Heart right ventricle (tissue), 16 donors: ENCODE data around the gene DCUN1D3. TPM values are rescaled to one million over a fixed set of nuclear protein-coding genes. Genes with fewer than 3 reads are reported as not detected.
A peak's percentile ranks its signal among the peaks of the same experiment; 100 is the strongest.
"Not testable (repeated sequence)": the region's sequence is repeated elsewhere in the genome, so short reads cannot be mapped to it uniquely, and the experiment has no call there.

ENCODE experiments used
- ATAC-seq, 8 donors: fragments of 200-7000 bp; cut with Tn5 transposase; one replicate each; pipeline ENCODE4 v1.9.1; 2020; ENCODE audit warnings: mild to moderate bottlenecking in 8 of 8, moderate library complexity in 8 of 8, moderate number of reproducible peaks in 1 of 8
- DNase-seq, 2 donors: peaks; one replicate each; pipeline ENCODE4 v3.0.0-alpha.2; 2020
- H3K27ac ChIP-seq, 10 donors: fragments of 200-600 bp; sonication (generic) in 2 of 10; one replicate each; pipeline versions ENCODE4 v1.5.0 to v1.8.0; 2020 to 2022; ENCODE audit warnings: mild to moderate bottlenecking in 3 of 10
- H3K27me3 ChIP-seq, 7 donors: fragments of 200-600 bp; one replicate each; pipeline ENCODE4 v1.8.0; 2021 to 2022; ENCODE audit warnings: mild to moderate bottlenecking in 2 of 7
- H3K36me3 ChIP-seq, 9 donors: fragments of 200-600 bp; sonication (generic) in 1 of 9; one replicate each; pipeline versions ENCODE4 v1.5.0 to v1.8.0; 2020 to 2022; ENCODE audit warnings: mild to moderate bottlenecking in 2 of 9
- H3K4me1 ChIP-seq, 9 donors: fragments of 200-600 bp; sonication (generic) in 1 of 9; one replicate each; pipeline versions ENCODE4 v1.5.0 to v1.8.0; 2020 to 2022; ENCODE audit warnings: mild to moderate bottlenecking in 4 of 9
- H3K4me3 ChIP-seq, 10 donors: fragments of 200-600 bp; sonication (generic) in 2 of 10; one replicate each; pipeline versions ENCODE4 v1.5.0 to v1.8.0; 2020 to 2022; ENCODE audit warnings: mild to moderate bottlenecking in 7 of 10, moderate library complexity in 2 of 10
- H3K9me3 ChIP-seq, 11 donors: fragments of 200-600 bp in 10 of 11; sonication (generic) in 2 of 11; one replicate each; pipeline versions ENCODE4 v1.5.0 to v1.8.0; 2013 to 2022; ENCODE audit warnings: mild to moderate bottlenecking in 2 of 11, control low read depth in 1 of 11, moderate library complexity in 1 of 11
- WGBS, 2 donors: extraction: QIAGEN DNeasy Blood & Tissue Kit; methylation state at CpG; one replicate each; pipeline ENCODE4 v1.1.7; 2013; ENCODE audit warnings: inconsistent platforms in 1 of 2; 5-methylcytosine and 5-hydroxymethylcytosine counted together
- intact Hi-C, 10 donors: fragments of 100-400 bp; cut with DNase I; formaldehyde crosslinking; loops; one replicate each; pipeline versions ENCODE4 v1.11.1 to v1.14.2; 2022
- polyA plus RNA-seq, 2 donors: library from polyadenylated mRNA; stranded (reverse); fragments of 200-250 nt; gene quantifications; one replicate each; pipeline ENCODE4 v1.2.3, GENCODE V29; 2013
- total RNA-seq, 10 donors: library from RNA; stranded (reverse); fragmentation: NEBNext Ultra II Directional in 3 of 10; extraction: Animal tissue kit (Norgen Biotek cat#: 25700) in 3 of 10; gene quantifications; one replicate each; pipeline versions ENCODE4 v1.2.1 to v1.2.4, GENCODE V29; 2021 to 2023
- TF ChIP-seq, protein P1 (sequence below), 9 donors: fragments of 200-600 bp; sonication (generic) in 2 of 9; IDR thresholded peaks; one replicate each; pipeline versions ENCODE4 v1.5.0 to v1.8.0; 2021 to 2022; ENCODE audit warnings: antibody characterized with exemption in 9 of 9, mild to moderate bottlenecking in 5 of 9, moderate library complexity in 1 of 9
- donor health status: Arrhythmogenic right ventricular cardiomyopathy.
- donor health status: ischemic (EF 13 %, LVEDD 7.1; RV severe dilation, severe dysfunction).
- donor health status: healthy with polysubstance abuse.
- donor health status: DM: no; HTN: yes; CAD: no.
- donor health status: DM: no; HTN: no; CAD: no.
- donor health status: ischemic (EF 25% LVEDD 6.9; RV normal size, moderate dysfunction).
- donor health status: ischemic (EF 25% LVEDD 5.7; RV mildly dilated, moderate dysfunction).
- donor health status: healthy.
- donor health status: DM: yes; HTN: yes; CAD: no.
- donor health status: Ischemic cardiomyopathy.
- donor health status: ischemic (EF 35%, LVEDD 5.7; RV mildly dilated, moderate dysfunction).
- donor health status: nonischemic (EF 11% LVEDD 7.7; RV severe dilation, severe dysfunction).
- donor health status: DM: yes; HTN: yes; CAD: no.
- donor health status: PGD.
- donor health status: ischemic (EF 29% LVEDD 5.4; RV normal size, mild dysfunction).
- donor health status: nonischemic (EF 23%, LVEDD 6.1; RV moderate dilation, normal function).

The DCUN1D3 gene
- total and polyA plus RNA-seq, 12 donors, result 3.4 to 32.6 (median 9.4) TPM

DNA sequence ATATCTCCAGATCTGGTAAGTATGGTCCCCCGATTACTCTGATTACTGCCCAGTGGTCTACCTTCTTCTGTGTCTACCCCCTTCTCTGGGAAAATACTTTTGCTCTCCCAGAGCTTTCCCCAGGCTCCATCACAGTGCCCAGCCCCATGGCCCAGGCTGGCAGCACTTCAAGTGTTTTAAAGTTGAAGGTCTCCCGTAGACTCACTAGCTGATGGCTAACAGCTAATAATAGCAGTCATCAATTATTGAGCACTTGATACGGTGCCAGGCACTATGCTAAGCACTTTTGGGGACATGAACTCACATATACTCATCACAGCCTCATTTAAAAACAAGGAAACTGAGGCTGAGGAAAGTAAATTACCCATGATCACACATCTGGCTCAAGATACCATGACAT lies 33.4 kb downstream of the DCUN1D3 start:
- intact Hi-C loops, result loop anchor here in 3 of 10 donors (5.0 kb wide), 1 partner anchor 36 kb away; the partner anchor contains the start of genes DCUN1D3 (in 3 of the 3) and LYRM1 (in 3 of the 3)
- H3K36me3 ChIP-seq, result peaks cover 0 to 9% (median 0%) of the 10 kb centered on the region in 9 donors
- H3K4me3 ChIP-seq, result no peak overlapping the region
- peaks cover 25 to 83% (median 78%) of the 10 kb centered on the region in 9 donors for H3K4me1 ChIP-seq
- 49 to 67% methylated on average over 3 of the region's 3 CpGs for WGBS, 2 donors
- H3K9me3 ChIP-seq, result no peaks in the 10 kb centered on the region
- H3K27me3 ChIP-seq, result no peaks in the 10 kb centered on the region
- ATAC-seq (peak in 3 of 8 donors; percentile 42 to 76 (median 55)), DNase-seq (no peak)
- H3K27ac ChIP-seq, result peak overlapping the region in 8 of 10 donors; percentile 45 to 80 (median 65)
- TF ChIP-seq, protein P1, sequence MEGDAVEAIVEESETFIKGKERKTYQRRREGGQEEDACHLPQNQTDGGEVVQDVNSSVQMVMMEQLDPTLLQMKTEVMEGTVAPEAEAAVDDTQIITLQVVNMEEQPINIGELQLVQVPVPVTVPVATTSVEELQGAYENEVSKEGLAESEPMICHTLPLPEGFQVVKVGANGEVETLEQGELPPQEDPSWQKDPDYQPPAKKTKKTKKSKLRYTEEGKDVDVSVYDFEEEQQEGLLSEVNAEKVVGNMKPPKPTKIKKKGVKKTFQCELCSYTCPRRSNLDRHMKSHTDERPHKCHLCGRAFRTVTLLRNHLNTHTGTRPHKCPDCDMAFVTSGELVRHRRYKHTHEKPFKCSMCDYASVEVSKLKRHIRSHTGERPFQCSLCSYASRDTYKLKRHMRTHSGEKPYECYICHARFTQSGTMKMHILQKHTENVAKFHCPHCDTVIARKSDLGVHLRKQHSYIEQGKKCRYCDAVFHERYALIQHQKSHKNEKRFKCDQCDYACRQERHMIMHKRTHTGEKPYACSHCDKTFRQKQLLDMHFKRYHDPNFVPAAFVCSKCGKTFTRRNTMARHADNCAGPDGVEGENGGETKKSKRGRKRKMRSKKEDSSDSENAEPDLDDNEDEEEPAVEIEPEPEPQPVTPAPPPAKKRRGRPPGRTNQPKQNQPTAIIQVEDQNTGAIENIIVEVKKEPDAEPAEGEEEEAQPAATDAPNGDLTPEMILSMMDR (IDR thresholded peaks at IDR 0.05), result no peak

DNA sequence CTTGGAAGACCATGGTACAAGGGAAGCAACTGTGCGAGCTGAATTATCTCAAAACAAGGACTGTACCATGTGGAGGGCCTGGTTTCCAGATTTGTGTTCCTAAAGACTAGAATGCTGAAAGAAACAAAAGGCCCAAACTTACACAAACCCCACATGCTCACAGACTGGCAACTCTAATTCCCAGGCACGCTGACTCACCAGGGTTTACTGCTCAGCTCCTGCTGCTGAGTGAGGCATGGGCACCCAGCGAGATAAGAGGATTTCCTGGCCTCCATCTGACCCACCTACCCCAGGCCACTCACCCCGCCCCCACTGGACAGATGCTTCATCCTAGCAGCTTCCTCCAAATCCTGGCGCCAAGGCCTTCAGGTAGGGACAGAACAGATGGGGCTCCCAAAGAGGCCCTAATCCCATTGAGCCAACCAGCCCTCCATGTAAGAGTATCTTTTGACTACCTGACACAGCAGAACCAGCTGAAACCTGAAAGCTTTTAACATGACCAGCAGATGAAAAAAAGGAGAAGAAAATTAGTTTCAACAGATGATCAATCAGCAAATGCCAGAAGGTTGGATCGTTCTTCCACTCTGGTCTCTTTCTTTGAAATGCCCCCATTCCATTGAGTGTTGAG lies 33.9 kb downstream of the DCUN1D3 start:
- Histone ChIP-seq H3K27me3 (no peaks in the 10 kb centered on the region), H3K4me1 (peaks cover 25 to 83% (median 78%) of the 10 kb centered on the region in 9 donors), H3K9me3 (no peaks in the 10 kb centered on the region), H3K27ac (peak overlapping the region; percentile 11 to 80 (median 58)), H3K4me3 (no peak overlapping the region), H3K36me3 (peaks cover 0 to 14% (median 0%) of the 10 kb centered on the region in 9 donors)
- DNase-seq, result peak; percentile 29 to 34
- intact Hi-C loops, result loop anchor here in 3 of 10 donors (5.0 kb wide), 1 partner anchor 36 kb away; the partner anchor contains the start of genes DCUN1D3 (in 3 of the 3) and LYRM1 (in 3 of the 3)
- WGBS, 2 donors, result 51 to 64% methylated on average over 6 of the region's 6 CpGs
- ATAC-seq, result peak in 7 of 8 donors; percentile 12 to 66 (median 50)
- TF ChIP-seq, protein P1 (IDR thresholded peaks at IDR 0.05), result no peak

DNA sequence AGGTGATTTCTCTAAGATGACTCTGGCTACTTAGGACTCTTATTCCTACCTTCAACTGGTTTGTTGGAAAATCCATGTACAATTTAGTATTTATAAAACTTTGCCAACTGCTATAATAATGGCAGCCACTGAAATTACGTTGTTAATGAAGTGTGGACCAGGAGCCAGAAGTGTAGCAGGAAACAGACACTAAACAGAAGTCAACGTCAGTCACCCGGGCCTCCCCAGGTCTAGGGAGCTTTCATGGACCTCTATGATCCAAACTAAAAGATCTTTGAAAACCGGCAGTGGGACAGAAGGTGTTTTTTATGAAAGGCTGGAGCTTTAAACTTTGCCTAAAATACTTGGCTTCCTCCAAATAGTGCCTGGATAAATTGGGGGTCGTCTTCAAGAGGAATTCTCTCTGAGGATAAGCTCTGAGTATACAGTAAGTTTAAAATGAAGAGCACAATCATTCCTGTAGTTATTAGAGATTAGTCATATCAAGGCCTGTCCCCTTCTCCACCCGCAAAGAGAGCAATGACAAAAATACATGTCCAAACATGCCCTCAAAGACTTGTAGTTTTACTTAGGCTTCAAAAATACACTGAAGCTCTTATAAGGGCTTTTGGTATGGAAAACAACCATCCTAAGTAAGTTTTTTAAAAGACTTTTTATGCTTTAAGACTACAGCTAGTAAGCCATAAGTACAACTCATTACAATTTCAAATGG lies 34.6 kb downstream of the DCUN1D3 start:
- TF ChIP-seq, protein P1 (IDR thresholded peaks at IDR 0.05), result no peak
- no peak for DNase-seq
- no peak overlapping the region for H3K4me3 ChIP-seq
- intact Hi-C loops, result loop anchor here in 3 of 10 donors (5.0 kb wide), 1 partner anchor 37 kb away; the partner anchor contains the start of genes DCUN1D3 (in 3 of the 3) and LYRM1 (in 3 of the 3)
- H3K36me3 ChIP-seq, result peaks cover 0 to 21% (median 0%) of the 10 kb centered on the region in 9 donors
- no peak for ATAC-seq
- no peaks in the 10 kb centered on the region for H3K9me3 ChIP-seq
- H3K27ac ChIP-seq, result peak overlapping the region; percentile 11 to 80 (median 58)
- H3K4me1 ChIP-seq, result peaks cover 23 to 83% (median 78%) of the 10 kb centered on the region in 9 donors
- WGBS, 2 donors, result 27 to 42% methylated on average over 6 of the region's 6 CpGs
- no peaks in the 10 kb centered on the region for H3K27me3 ChIP-seq

DNA sequence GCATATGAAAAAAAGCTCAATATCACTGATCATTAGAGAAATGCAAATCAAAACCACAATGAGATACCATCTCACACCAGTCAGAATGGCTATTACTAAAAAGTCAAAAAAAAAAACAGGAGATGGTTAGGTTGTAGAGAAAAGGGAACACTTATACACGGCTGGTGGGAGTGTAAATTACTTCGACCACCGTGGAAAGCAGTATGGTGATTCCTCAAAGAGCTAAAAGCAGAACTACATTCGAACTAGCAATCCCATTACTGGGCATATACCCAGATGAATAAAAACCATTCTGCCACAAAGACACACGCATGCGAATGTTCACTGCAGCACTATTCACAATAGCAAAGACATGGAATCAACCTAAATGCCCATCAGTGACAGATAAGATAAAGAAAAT lies 35.8 kb downstream of the DCUN1D3 start:
- H3K9me3 ChIP-seq, H3K27ac ChIP-seq, DNase-seq, H3K27me3 ChIP-seq, ATAC-seq, H3K4me3 ChIP-seq: not testable (repeated sequence)
- Histone ChIP-seq H3K36me3 (peaks cover 0 to 33% (median 0%) of the 10 kb centered on the region in 9 donors), H3K4me1 (peaks cover 24 to 83% (median 78%) of the 10 kb centered on the region in 9 donors)
- WGBS, 2 donors, result 93 to 97% methylated on average over 6 of the region's 6 CpGs
- intact Hi-C loops, result loop anchor here in 1 of 10 donors (5.0 kb wide), 1 partner anchor 38 kb away; the partner anchor contains the start of genes DCUN1D3 and LYRM1
